Measurements from ENCODE around the gene TTC23.

DNA sequence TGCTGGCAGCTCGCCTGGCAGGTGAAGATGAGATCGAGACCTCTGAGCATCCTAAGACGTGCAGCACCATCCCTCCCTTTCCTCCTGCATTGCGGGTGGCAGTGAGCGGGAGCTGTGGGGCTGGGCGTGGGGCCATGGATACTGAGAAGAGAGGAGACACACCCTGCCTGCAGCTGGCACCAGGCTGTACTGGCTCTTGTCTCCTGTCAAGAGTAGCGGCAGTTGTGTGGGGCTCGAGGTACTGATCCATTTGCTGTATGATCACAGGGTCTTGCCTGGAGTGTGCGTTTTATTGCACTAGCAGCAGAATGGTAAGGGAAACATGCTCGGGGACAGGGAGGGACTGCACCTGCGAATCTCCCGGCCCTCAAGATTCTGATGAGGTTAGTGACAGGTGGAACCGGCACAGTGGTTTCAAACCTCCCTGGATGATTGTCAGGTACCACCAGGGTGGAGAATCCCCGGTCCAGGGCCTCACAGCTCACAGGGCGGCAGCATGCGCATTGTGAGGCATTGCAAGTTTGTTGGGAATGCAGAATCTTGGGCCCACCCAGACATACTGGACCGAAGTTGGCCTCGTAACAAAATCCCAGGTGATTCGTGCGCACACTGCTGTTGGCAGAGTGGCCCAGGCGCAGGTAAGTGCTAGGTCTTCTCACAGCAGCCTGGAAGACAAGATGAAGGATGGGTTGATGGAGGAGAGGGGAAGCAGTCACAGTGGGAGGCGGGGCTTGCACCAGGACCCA, 130.4 kb downstream of the TTC23 start:
- TF ChIP-seq, protein P1, sequence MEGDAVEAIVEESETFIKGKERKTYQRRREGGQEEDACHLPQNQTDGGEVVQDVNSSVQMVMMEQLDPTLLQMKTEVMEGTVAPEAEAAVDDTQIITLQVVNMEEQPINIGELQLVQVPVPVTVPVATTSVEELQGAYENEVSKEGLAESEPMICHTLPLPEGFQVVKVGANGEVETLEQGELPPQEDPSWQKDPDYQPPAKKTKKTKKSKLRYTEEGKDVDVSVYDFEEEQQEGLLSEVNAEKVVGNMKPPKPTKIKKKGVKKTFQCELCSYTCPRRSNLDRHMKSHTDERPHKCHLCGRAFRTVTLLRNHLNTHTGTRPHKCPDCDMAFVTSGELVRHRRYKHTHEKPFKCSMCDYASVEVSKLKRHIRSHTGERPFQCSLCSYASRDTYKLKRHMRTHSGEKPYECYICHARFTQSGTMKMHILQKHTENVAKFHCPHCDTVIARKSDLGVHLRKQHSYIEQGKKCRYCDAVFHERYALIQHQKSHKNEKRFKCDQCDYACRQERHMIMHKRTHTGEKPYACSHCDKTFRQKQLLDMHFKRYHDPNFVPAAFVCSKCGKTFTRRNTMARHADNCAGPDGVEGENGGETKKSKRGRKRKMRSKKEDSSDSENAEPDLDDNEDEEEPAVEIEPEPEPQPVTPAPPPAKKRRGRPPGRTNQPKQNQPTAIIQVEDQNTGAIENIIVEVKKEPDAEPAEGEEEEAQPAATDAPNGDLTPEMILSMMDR (IDR thresholded peaks at IDR 0.05; ENCODE audit: low read length) = no peak
- TF ChIP-seq EZH2 (optimal IDR thresholded peaks at IDR 0.05; ENCODE audit: low read depth, low read length) (no peak), EZH2phosphoT487 (IDR thresholded peaks at IDR 0.05; ENCODE audit: low read length) (no peak)

Measured in MM.1S (cell line).